Lung (tissue), 12 donors: ENCODE measurements around the gene FAM200C. TPM values are rescaled to one million over a fixed set of nuclear protein-coding genes. Genes with fewer than 3 reads are reported as not detected.
A peak's percentile ranks its signal among the peaks of the same experiment; 100 is the strongest.

Experiments
- ATAC-seq: fragments of 200-7000 bp; cut with Tn5 transposase; one replicate; pipeline ENCODE4 v1.9.1; 2020; ENCODE audit warnings: moderate number of reproducible peaks; ENCODE audit not compliant: insufficient read depth, low FRiP score
- DNase-seq, 3 donors: peaks; one replicate each; pipeline ENCODE4 v3.0.0-alpha.2; 2013 to 2017
- H3K27ac ChIP-seq, 2 donors: one replicate each; pipeline ENCODE4 v1.5.1; 2013; ENCODE audit warnings: mild to moderate bottlenecking in 2 of 2, moderate library complexity in 2 of 2, control low read depth in 1 of 2, inconsistent platforms in 1 of 2, low read depth in 1 of 2, low read length in 1 of 2
- H3K27me3 ChIP-seq, 3 donors: one replicate each; pipeline ENCODE4 v1.5.1; 2013; ENCODE audit warnings: low read length in 2 of 3; ENCODE audit not compliant: control insufficient read depth in 3 of 3, insufficient read depth in 3 of 3
- H3K36me3 ChIP-seq, 4 donors: one replicate each; pipeline ENCODE4 v1.5.1; 2013; ENCODE audit warnings: low read length in 4 of 4, mild to moderate bottlenecking in 1 of 4, moderate library complexity in 1 of 4; ENCODE audit not compliant: control insufficient read depth in 4 of 4, insufficient read depth in 4 of 4
- H3K4me1 ChIP-seq, 5 donors: one replicate each; pipeline ENCODE4 v1.5.1; 2013; ENCODE audit warnings: low read length in 5 of 5, mild to moderate bottlenecking in 2 of 5, moderate library complexity in 1 of 5; ENCODE audit not compliant: control insufficient read depth in 5 of 5, insufficient read depth in 5 of 5
- H3K4me3 ChIP-seq: one replicate; pipeline ENCODE4 v1.5.1; 2013; ENCODE audit warnings: mild to moderate bottlenecking, control low read depth, moderate library complexity
- H3K9ac ChIP-seq, 2 donors: one replicate each; pipeline ENCODE4 v1.5.1; 2013; ENCODE audit warnings: low read length in 2 of 2, control low read depth in 1 of 2; ENCODE audit not compliant: insufficient read depth in 1 of 2
- H3K9me3 ChIP-seq, 4 donors: one replicate each; pipeline ENCODE4 v1.5.1; 2013; ENCODE audit warnings: low read length in 3 of 4, mild to moderate bottlenecking in 1 of 4, moderate library complexity in 1 of 4; ENCODE audit not compliant: control insufficient read depth in 4 of 4, insufficient read depth in 3 of 4
- CTCF ChIP-seq: IDR thresholded peaks from 2 replicates; pipeline ENCODE4 v1.5.1; 2012; ENCODE audit warnings: mild to moderate bottlenecking; ENCODE audit errors: control extremely low read depth, extremely low read depth
- WGBS, 2 donors: extraction: QIAGEN DNeasy Blood & Tissue Kit; methylation state at CpG; one replicate each; pipeline ENCODE4 v1.1.7; 2013; 5-methylcytosine and 5-hydroxymethylcytosine counted together
- polyA plus RNA-seq, 2 donors: library from polyadenylated mRNA; stranded (reverse); fragments of 200-250 nt; gene quantifications; one replicate each; pipeline ENCODE4 v1.2.1, GENCODE V29; 2013
- total RNA-seq, 2 donors: library from RNA; depleted of rRNA in 1 of 2; stranded (reverse); fragments of >200 nt in 1 of 2; gene quantifications; one replicate each; pipeline ENCODE4 v1.2.1, GENCODE V29; 2014 to 2021
- donor health status: control.
- donor health status: control.
- donor health status: Bipolar disorder and iron deficiency.
- donor health status: healthy.
- donor health status: DM: yes; HTN: yes; CAD: no.

The FAM200C gene
- total and polyA plus RNA-seq, 4 donors = 1.1 to 12.3 (median 3.7) TPM

- Histone ChIP-seq H3K9ac (no peak overlapping the region), H3K27me3 (peaks cover 0 to 10% (median 8%) of the 10 kb centered on the region in 3 donors), H3K36me3 (no peaks in the 10 kb centered on the region), H3K9me3 (no peaks in the 10 kb centered on the region), H3K27ac (no peak overlapping the region), H3K4me3 (no peak overlapping the region), H3K4me1 (peaks cover 0 to 6% (median 0%) of the 10 kb centered on the region in 5 donors)
- TF ChIP-seq CTCF = no peak
- DNase-seq = no peak
- no peak for ATAC-seq
These were observed 24.7 kb downstream of the FAM200C start for GRCh38 chr5:160375166-160375565.

- peaks cover 0 to 10% (median 8%) of the 10 kb centered on the region in 3 donors for H3K27me3 ChIP-seq
- no peaks in the 10 kb centered on the region for H3K9me3 ChIP-seq
- H3K36me3 ChIP-seq = no peaks in the 10 kb centered on the region
- ATAC-seq (no peak), DNase-seq (no peak)
- no peak overlapping the region for H3K9ac ChIP-seq
- no peak overlapping the region for H3K4me3 ChIP-seq
- H3K4me1 ChIP-seq = peaks cover 0 to 5% (median 0%) of the 10 kb centered on the region in 5 donors
- H3K27ac ChIP-seq = no peak overlapping the region
- TF ChIP-seq CTCF = no peak
These were observed 28.6 kb downstream of the FAM200C start for GRCh38 chr5:160371294-160371693.

GRCh38 chr5:160370713-160371034 lies 29.2 kb downstream of the FAM200C start:
- Histone ChIP-seq H3K9me3 (no peaks in the 10 kb centered on the region), H3K27me3 (peaks cover 0 to 10% (median 8%) of the 10 kb centered on the region in 3 donors), H3K4me3 (peak overlapping the region; percentile 46), H3K9ac (peak overlapping the region in 1 of 2 donors; percentile 50), H3K36me3 (no peaks in the 10 kb centered on the region), H3K4me1 (peaks cover 0 to 5% (median 0%) of the 10 kb centered on the region in 5 donors), H3K27ac (no peak overlapping the region)
- WGBS, 2 donors = 46 to 58% methylated on average over 12 of the region's 12 CpGs
- TF ChIP-seq CTCF = no peak
- ATAC-seq = no peak
- DNase-seq = no peak
